ENCODE results near the gene SLC22A16. TPM values are rescaled to one million over a fixed set of nuclear protein-coding genes. Genes with fewer than 3 reads are reported as not detected.

The SLC22A16 gene
- total and polyA plus RNA-seq, 2 of the 8 experiments (the other 6 are each of a cell fraction or from before 2014, with no cell fraction given), result not detected

- TF ChIP-seq MAX (IDR thresholded peaks at IDR 0.05) (no peak), CTCF (IDR thresholded peaks at IDR 0.05; ENCODE audit: control extremely low read depth in 1 of 3, insufficient read depth in 1 of 3, low read depth in 1 of 3, low read length in 3 of 3) (no peak)
These were observed 4.7 kb upstream of the SLC22A16 start (continued) for GRCh38 chr6:110481081-110481480.
